Fibroblast of villous mesenchyme (primary cell): ENCODE data around the gene ZNF318. TPM values are rescaled to one million over a fixed set of nuclear protein-coding genes. Genes with fewer than 3 reads are reported as not detected.

Experiments
- DNase-seq: peaks from one replicate; pipeline ENCODE4 v3.0.0-alpha.2; 2010; ENCODE audit warnings: low read depth
- H3K4me3 ChIP-seq: 2 replicates; pipeline ENCODE4 v1.5.1; 2011; ENCODE audit warnings: low read depth, mild to moderate bottlenecking, low read length
- total RNA-seq: library from RNA; depleted of rRNA; stranded (reverse); fragments of >200 nt; gene quantifications from 2 replicates; pipeline ENCODE4 v1.2.3, GENCODE V29; 2012
- TF ChIP-seq, protein P1 (sequence below): IDR thresholded peaks from 2 replicates; pipeline ENCODE4 v1.5.1; 2012; ENCODE audit warnings: low read depth, mild to moderate bottlenecking, low read length; ENCODE audit not compliant: insufficient read depth

ZNF318 gene
- total RNA-seq, 1 donor = 12.5 TPM

DNA sequence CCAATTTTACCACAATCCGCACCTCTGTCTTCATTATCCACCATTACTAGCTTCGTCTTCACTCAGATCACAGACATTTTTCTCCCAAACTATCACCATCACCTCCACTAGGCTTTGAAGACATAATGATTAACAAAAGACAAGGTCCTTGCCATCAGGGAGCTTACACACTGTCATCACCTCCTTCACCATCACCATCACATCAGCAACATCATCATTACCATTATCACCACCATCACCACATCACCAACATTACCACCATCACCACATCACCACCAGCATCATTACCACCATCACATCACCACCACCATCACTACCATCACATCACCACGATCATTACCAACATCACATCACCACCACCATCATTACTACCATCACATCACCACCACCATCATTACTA, 75.7 kb downstream of the ZNF318 start:
- DNase-seq = no peak
- TF ChIP-seq, protein P1, sequence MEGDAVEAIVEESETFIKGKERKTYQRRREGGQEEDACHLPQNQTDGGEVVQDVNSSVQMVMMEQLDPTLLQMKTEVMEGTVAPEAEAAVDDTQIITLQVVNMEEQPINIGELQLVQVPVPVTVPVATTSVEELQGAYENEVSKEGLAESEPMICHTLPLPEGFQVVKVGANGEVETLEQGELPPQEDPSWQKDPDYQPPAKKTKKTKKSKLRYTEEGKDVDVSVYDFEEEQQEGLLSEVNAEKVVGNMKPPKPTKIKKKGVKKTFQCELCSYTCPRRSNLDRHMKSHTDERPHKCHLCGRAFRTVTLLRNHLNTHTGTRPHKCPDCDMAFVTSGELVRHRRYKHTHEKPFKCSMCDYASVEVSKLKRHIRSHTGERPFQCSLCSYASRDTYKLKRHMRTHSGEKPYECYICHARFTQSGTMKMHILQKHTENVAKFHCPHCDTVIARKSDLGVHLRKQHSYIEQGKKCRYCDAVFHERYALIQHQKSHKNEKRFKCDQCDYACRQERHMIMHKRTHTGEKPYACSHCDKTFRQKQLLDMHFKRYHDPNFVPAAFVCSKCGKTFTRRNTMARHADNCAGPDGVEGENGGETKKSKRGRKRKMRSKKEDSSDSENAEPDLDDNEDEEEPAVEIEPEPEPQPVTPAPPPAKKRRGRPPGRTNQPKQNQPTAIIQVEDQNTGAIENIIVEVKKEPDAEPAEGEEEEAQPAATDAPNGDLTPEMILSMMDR = no peak

DNA sequence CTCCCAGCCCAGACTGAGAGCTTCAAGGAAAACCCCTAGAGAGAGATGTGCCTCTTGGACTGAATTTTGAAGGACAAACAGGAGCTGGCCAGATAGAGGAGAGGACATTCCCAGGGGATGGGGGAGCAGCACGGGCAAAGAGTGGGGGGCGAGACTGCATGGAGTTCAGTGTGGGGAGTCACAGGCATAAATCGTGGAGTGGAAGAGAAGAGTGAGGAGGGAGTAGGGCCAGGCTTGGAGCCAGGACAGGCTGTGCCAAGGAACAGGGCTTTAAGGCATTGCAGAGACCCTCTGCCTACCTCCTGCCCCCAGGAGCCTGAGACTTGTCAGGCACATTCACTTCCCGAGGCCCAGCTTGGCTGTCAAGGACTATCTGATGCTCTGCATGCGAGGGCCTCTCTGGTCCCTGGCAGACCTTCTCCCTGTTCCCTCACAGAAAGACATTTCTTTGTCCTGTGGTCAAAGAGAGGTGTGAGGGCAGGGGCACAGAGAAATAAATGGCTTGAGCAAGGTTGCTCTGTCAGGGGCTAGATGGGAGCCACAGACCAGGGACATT, 76.6 kb downstream of the ZNF318 start:
- TF ChIP-seq, protein P1 = no peak
- H3K4me3 ChIP-seq = no peak overlapping the region
- no peak for DNase-seq

More for the DNA sequence above, 75.7 kb downstream of the ZNF318 start:
- no peak overlapping the region for H3K4me3 ChIP-seq

DNA sequence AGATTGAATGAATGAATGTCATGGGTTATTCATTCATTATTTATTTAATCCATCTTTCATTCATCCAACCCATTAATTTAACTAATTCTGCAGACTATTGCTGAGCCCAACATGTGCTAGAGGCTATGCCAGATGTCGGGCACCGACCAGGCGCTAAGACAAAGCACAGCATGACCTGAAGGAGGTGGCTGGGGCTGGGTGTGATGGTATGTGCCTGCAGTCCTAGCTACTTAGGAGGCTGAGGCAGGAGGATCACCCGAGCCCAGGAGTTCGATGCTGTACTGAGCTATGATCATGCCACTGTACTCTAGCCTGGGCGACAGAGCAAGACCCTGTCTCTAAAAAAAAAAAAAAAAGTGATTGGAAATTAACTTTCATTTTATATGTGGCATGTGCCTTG, 77.1 kb downstream of the ZNF318 start:
- TF ChIP-seq, protein P1 = no peak

DNA sequence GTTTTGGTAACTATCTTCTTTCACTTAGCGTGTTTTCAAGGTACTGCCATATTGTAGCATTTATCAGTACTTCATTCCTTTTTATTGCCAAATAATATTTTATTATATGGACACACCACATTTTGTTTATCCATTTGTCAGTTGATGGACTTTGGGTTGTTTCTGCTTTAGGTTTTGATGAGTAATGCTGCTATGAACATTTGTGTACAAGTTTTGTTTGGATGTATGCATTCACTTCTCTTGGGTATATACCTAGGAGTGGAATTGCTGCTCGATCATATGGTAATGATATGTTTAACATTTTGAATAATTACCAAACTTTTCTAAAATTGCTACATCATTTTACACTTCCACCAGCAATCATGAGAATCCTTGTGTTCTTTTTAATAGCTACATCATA, 77.7 kb downstream of the ZNF318 start:
- TF ChIP-seq, protein P1 = no peak
- H3K4me3 ChIP-seq = no peak overlapping the region
- DNase-seq = no peak

More for the DNA sequence above, 77.1 kb downstream of the ZNF318 start:
- no peak for DNase-seq
- no peak overlapping the region for H3K4me3 ChIP-seq

DNA sequence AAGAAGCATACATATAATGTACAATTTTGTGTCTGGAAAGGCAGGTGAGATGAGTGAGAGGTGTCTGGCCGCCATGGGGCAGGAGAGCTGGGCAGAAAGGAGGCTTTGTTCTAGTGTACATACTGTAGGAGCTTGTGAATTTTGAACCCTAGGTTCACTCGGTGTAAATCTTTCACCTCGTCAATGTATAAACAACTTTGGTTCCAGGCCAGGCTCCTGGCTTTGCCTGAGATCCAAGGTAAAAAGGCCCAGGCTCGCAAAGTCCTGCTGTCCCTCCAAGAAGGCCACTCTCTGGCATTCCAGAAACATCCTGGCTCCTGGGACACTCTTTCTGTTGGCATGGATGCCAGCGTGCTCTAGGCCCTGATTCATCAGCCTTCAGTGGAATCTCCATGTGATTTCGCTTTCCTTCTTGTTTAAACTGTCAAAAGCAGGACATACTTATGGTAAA, 78.5 kb downstream of the ZNF318 start:
- H3K4me3 ChIP-seq = no peak overlapping the region
- DNase-seq = no peak
- TF ChIP-seq, protein P1 = no peak

DNA sequence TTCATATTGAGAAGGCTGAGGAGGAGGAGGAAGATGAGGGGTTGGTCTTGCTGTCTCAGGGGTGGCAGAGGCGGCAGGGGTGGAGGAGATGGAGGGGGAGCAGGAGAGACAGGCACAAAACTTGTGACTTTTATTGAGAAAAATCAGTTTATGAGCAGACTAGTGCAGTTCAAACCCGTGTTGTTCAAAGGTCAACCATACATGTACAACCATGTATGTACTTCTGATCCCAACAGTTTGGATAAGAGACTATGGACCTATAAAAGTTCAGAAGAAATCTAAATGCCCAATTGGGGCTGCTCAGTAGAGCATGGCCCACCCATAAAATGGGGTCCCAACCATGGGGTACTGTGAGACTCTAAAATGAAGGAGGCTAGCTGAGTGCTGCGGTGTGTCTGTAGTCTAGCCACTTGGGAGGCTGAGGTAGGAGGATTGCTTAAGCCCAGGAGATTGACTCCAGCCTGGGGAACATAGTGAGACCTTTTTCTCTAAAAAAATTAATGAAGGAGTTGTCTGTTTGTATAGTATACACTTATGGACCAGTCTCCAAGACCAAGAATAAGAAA, 79.0 kb downstream of the ZNF318 start:
- TF ChIP-seq, protein P1 = no peak
- no peak for DNase-seq

More for the DNA sequence above, 79.0 kb downstream of the ZNF318 start:
- no peak overlapping the region for H3K4me3 ChIP-seq
